K562 (cell line): Measurements from ENCODE around the gene ZFYVE28. TPM values are rescaled to one million over a fixed set of nuclear protein-coding genes. Genes with fewer than 3 reads are reported as not detected.

Source experiments
- ATF7 ChIP-seq: fragments of 450-650 bp; IDR thresholded peaks from 2 replicates; pipeline ENCODE4 v1.7.1; 2014; ENCODE audit warnings: mild to moderate bottlenecking, moderate library complexity
- BCOR ChIP-seq: fragments of 450-650 bp; IDR thresholded peaks from 2 replicates; pipeline ENCODE4 v1.6.1; 2016
- BRF1 ChIP-seq: IDR thresholded peaks from 3 replicates; pipeline ENCODE4 v1.6.1; 2011; ENCODE audit warnings: borderline replicate concordance, mild to moderate bottlenecking; ENCODE audit not compliant: insufficient read length; ENCODE audit errors: extremely low read depth
- CAMTA2 ChIP-seq: fragments of 250-450 bp; sonication (Bioruptor Pico); conservative IDR thresholded peaks from 2 replicates; pipeline ENCODE4 v1.5.1; 2022
- CBFA2T3 ChIP-seq: fragments of 450-650 bp; IDR thresholded peaks from 2 replicates; pipeline ENCODE4 v1.6.1; 2017
- CEBPB ChIP-seq: fragments of 450-650 bp; IDR thresholded peaks from 2 replicates; pipeline ENCODE4 v1.6.1; 2016; ENCODE audit warnings: missing genetic modification characterization, missing compliant biosample characterization
- CHD4 ChIP-seq: fragments of 200-600 bp; sonication (generic); IDR thresholded peaks from 3 replicates; pipeline ENCODE4 v1.6.1; 2012; ENCODE audit warnings: low read depth, mild to moderate bottlenecking, mixed read lengths, low read length, inconsistent platforms; ENCODE audit not compliant: insufficient read depth, insufficient replicate concordance, poor library complexity, severe bottlenecking
- CTCFL ChIP-seq: IDR thresholded peaks from 2 replicates; pipeline ENCODE4 v1.6.1; 2011; ENCODE audit warnings: borderline replicate concordance, low read depth, mild to moderate bottlenecking, moderate library complexity, low read length; ENCODE audit not compliant: insufficient read depth, poor library complexity, severe bottlenecking
- EHMT2 ChIP-seq: fragments of 450-650 bp; IDR thresholded peaks from 2 replicates; pipeline ENCODE4 v1.6.1; 2018; ENCODE audit warnings: antibody characterized with exemption
- ELF1 ChIP-seq: fragments of 200-800 bp; sonication (Bioruptor generic); IDR thresholded peaks from 2 replicates; pipeline ENCODE4 v1.6.1; 2016; ENCODE audit warnings: missing genetic modification characterization, missing compliant biosample characterization
- FOSL1 ChIP-seq: fragments of 200-800 bp; sonication (Bioruptor generic); conservative IDR thresholded peaks from 2 replicates; pipeline ENCODE4 v1.6.1; 2016; ENCODE audit warnings: missing genetic modification characterization, missing compliant biosample characterization
- HNRNPH1 ChIP-seq: fragments of 200-400 bp; formaldehyde crosslinking; optimal IDR thresholded peaks from 2 replicates; pipeline ENCODE3; 2017; ENCODE audit warnings: low read depth, mild to moderate bottlenecking, low read length, moderate library complexity
- JUND ChIP-seq, 2 experiments: IDR thresholded peaks; 2 replicates in 1 of 2; 3 replicates in 1 of 2; pipeline ENCODE4 v1.6.1; 2011; ENCODE audit warnings: borderline replicate concordance in 2 of 2, low read depth in 2 of 2, low read length in 2 of 2, improper control_type of control experiment in 1 of 2, missing biosample characterization in 1 of 2, missing genetic modification characterization in 1 of 2, missing genetic modification reagents in 1 of 2
- MAFG ChIP-seq: fragments of 450-650 bp; conservative IDR thresholded peaks from 2 replicates; pipeline ENCODE4 v1.6.1; 2016; ENCODE audit warnings: missing genetic modification characterization, missing compliant biosample characterization
- polyA plus RNA-seq, 8 experiments: library from polyadenylated mRNA; depleted of rRNA in 4 of 8; stranded (reverse) in 5 of 8; unstranded in 3 of 8; fragments of >200 nt; fragmentation: Nextera tagmentation in 2 of 8; fragmentation: Illumina TruSeq in 1 of 8; extraction: Ambion mirVana in 2 of 8; extraction: Trizol in 1 of 8; gene quantifications; 2 replicates each; pipeline versions ENCODE4 v1.2.1 to v1.2.3, GENCODE V29; 2011 to 2014; ENCODE audit warnings: inconsistent platforms in 1 of 8, missing spikeins in 1 of 8
- total RNA-seq, 7 experiments: library from RNA; depleted of rRNA in 6 of 7; stranded (reverse); fragments of >200 nt in 6 of 7; fragmentation: Illumina TruSeq in 2 of 7; extraction: Trizol in 2 of 7; gene quantifications; 2 replicates each; pipeline versions ENCODE4 v1.2.1 to v1.2.3, GENCODE V29; 2011 to 2021; ENCODE audit warnings: low replicate concordance in 1 of 7
- TF ChIP-seq, protein P1 (sequence below): sonication (generic); formaldehyde crosslinking; IDR thresholded peaks from 2 replicates; pipeline ENCODE4 v1.8.1; 2023; ENCODE audit warnings: mild to moderate bottlenecking, missing genetic modification reagents
- TF ChIP-seq, protein P2 (sequence below): fragments of 250-450 bp; sonication (Bioruptor Pico); IDR thresholded peaks from 2 replicates; pipeline ENCODE4 v1.4.0; 2020; ENCODE audit warnings: borderline replicate concordance
- TF ChIP-seq, protein P3 (sequence below): sonication (generic); formaldehyde crosslinking; IDR thresholded peaks from 2 replicates; pipeline ENCODE4 v1.8.0; 2022; ENCODE audit warnings: mild to moderate bottlenecking, missing genetic modification reagents

Gene ZFYVE28
- total and polyA plus RNA-seq, 9 of the 15 experiments (the other 6 are each of a cell fraction or from before 2014, with no cell fraction given), result 1.3 to 24.8 (median 8.9) TPM

DNA sequence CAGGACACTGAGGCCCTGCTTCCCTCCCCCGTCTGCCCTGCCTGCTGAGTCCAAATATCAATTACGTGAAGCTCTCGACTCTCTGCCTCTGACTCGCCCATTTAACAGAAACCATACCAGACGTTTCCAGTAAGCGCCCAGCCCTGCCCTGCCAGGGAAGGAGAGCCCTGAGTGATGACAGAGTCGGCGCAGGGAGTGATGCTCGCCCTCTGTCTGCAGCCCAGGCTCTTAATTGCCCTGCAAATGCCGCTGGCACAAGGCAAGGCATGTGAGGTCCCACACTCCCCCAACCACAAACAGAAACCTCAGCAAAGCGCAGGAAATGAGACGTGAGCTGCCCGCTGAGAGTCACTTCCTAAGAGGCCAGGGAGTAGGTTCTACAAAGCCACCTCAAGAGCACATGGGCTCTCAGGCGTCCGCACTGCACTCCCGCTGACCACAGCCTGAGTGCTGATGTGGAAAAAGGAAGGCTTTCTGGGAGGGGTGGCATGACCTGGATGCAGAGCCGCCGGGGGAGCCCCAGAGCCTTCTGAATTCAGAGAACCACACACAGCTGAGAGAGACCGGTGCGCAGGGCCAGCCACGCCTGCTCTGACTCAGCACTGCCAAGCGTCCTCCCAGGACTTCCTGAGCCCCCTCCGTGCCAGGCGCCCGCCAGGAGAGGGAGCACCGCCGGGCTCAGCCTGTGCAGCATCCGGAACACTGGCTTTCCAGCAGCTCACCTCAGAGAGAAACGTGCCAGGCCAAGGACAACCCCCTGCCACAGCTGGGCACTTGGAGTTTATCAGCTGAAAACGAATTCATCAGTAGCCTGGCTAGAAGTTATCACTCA is 5.3 kb downstream of the ZFYVE28 start (continued):
- no peak for TF ChIP-seq CAMTA2 (CRISPR knock-in tag)
- no peak for TF ChIP-seq CBFA2T3
- TF ChIP-seq MAFG, result peak; percentile 69
- TF ChIP-seq BRF1, result no peak
- no peak for TF ChIP-seq BCOR
- TF ChIP-seq HNRNPH1, result no peak
- TF ChIP-seq FOSL1 (tag), result peak; percentile 66
- TF ChIP-seq CTCFL, result no peak
- TF ChIP-seq, protein P1, sequence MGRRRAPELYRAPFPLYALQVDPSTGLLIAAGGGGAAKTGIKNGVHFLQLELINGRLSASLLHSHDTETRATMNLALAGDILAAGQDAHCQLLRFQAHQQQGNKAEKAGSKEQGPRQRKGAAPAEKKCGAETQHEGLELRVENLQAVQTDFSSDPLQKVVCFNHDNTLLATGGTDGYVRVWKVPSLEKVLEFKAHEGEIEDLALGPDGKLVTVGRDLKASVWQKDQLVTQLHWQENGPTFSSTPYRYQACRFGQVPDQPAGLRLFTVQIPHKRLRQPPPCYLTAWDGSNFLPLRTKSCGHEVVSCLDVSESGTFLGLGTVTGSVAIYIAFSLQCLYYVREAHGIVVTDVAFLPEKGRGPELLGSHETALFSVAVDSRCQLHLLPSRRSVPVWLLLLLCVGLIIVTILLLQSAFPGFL (CRISPR knock-in tag), result no peak
- no peak for TF ChIP-seq CHD4
- peak; percentile 50; the same call in 1 of the 2 replicates for TF ChIP-seq ELF1 (tag)
- TF ChIP-seq, protein P2, sequence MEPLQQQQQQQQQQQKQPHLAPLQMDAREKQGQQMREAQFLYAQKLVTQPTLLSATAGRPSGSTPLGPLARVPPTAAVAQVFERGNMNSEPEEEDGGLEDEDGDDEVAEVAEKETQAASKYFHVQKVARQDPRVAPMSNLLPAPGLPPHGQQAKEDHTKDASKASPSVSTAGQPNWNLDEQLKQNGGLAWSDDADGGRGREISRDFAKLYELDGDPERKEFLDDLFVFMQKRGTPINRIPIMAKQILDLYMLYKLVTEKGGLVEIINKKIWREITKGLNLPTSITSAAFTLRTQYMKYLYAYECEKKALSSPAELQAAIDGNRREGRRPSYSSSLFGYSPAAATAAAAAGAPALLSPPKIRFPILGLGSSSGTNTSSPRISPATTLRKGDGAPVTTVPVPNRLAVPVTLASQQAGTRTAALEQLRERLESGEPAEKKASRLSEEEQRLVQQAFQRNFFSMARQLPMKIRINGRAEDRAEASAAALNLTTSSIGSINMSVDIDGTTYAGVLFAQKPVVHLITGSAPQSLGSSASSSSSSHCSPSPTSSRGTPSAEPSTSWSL (CRISPR knock-in tag), result no peak
- TF ChIP-seq, protein P3, sequence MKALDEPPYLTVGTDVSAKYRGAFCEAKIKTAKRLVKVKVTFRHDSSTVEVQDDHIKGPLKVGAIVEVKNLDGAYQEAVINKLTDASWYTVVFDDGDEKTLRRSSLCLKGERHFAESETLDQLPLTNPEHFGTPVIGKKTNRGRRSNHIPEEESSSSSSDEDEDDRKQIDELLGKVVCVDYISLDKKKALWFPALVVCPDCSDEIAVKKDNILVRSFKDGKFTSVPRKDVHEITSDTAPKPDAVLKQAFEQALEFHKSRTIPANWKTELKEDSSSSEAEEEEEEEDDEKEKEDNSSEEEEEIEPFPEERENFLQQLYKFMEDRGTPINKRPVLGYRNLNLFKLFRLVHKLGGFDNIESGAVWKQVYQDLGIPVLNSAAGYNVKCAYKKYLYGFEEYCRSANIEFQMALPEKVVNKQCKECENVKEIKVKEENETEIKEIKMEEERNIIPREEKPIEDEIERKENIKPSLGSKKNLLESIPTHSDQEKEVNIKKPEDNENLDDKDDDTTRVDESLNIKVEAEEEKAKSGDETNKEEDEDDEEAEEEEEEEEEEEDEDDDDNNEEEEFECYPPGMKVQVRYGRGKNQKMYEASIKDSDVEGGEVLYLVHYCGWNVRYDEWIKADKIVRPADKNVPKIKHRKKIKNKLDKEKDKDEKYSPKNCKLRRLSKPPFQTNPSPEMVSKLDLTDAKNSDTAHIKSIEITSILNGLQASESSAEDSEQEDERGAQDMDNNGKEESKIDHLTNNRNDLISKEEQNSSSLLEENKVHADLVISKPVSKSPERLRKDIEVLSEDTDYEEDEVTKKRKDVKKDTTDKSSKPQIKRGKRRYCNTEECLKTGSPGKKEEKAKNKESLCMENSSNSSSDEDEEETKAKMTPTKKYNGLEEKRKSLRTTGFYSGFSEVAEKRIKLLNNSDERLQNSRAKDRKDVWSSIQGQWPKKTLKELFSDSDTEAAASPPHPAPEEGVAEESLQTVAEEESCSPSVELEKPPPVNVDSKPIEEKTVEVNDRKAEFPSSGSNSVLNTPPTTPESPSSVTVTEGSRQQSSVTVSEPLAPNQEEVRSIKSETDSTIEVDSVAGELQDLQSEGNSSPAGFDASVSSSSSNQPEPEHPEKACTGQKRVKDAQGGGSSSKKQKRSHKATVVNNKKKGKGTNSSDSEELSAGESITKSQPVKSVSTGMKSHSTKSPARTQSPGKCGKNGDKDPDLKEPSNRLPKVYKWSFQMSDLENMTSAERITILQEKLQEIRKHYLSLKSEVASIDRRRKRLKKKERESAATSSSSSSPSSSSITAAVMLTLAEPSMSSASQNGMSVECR (CRISPR knock-in tag), result peak; percentile 72
- TF ChIP-seq JUND (IDR thresholded peaks at IDR 0.05; ENCODE audit: borderline replicate concordance, low read depth, low read length), result peak; percentile 73
- peak; percentile 59; the same call in 1 of the 3 replicates for TF ChIP-seq JUND (tag; IDR thresholded peaks at IDR 0.05; ENCODE audit: borderline replicate concordance, low read depth, low read length)
- no peak for TF ChIP-seq CEBPB (tag)
- TF ChIP-seq EHMT2, result peak; percentile 45; the same call in 1 of the 2 replicates
- peak; percentile 26; the same call in 1 of the 2 replicates for TF ChIP-seq ATF7
